ENCODE data around the gene CPNE8. TPM values are rescaled to one million over a fixed set of nuclear protein-coding genes. Genes with fewer than 3 reads are reported as not detected.

CPNE8 gene
- 8.8 to 12.6 TPM (median 10.1 TPM) in 5 replicates for total RNA-seq (2022; extraction: Qiagen RNA extraction)

GRCh38 chr12:38905480-38906351, at the start of gene CPNE8:
Gene CPNE8 (minus strand): TSS chr12:38905591. CDS start chr12:38905534, 57 bp downstream.

Measured in A549 treated with Hydrocortisone at 1 μM for 4 hours (cell line).